Measurements from ENCODE around the gene CNTN5. TPM values are rescaled to one million over a fixed set of nuclear protein-coding genes. Genes with fewer than 3 reads are reported as not detected.

Gene CNTN5
- total RNA-seq, 1 experiment from 2014 or later, result not detected

GRCh38 chr11:99063331-99063730 lies 42.6 kb downstream of the CNTN5 start:
- Histone ChIP-seq H2BK15ac (ENCODE audit: low read depth, low read length) (no peak overlapping the region), H4K20me1 (ENCODE audit: control insufficient read depth, insufficient read depth, insufficient read length) (no peaks in the 10 kb centered on the region), H3K14ac (ENCODE audit: insufficient read depth, low read length) (no peak overlapping the region), H2AK5ac (ENCODE audit: insufficient read length, low read length) (no peak overlapping the region), H3K4ac (ENCODE audit: low read depth, low read length) (no peak overlapping the region), H3K18ac (ENCODE audit: insufficient read length, low read depth, low read length) (no peak overlapping the region), H4K91ac (ENCODE audit: insufficient read length, low read depth, low read length) (no peak overlapping the region), H2AFZ (ENCODE audit: low read length) (no peak overlapping the region), H3K79me2 (ENCODE audit: insufficient read depth, low read length) (no peaks in the 10 kb centered on the region), H2BK12ac (ENCODE audit: insufficient read length, low read depth, low read length) (no peak overlapping the region), H3K27ac (ENCODE audit: insufficient read length, low read depth, low read length) (no peak overlapping the region), H3K27me3 (ENCODE audit: insufficient read depth, low read length) (no peaks in the 10 kb centered on the region), H2BK20ac (ENCODE audit: low read depth, low read length, poor library complexity, severe bottlenecking) (no peak overlapping the region), H3K56ac (ENCODE audit: insufficient read length, low read depth, low read length) (no peak overlapping the region), H4K8ac (replicated peaks; ENCODE audit: insufficient read length, low read depth, low read length) (no peak overlapping the region), H3K9ac (ENCODE audit: extremely low read depth, insufficient read length, low read length) (no peak overlapping the region), H3K23me2 (ENCODE audit: insufficient read length, low read depth, low read length, poor library complexity, severe bottlenecking) (no peaks in the 10 kb centered on the region), H3K9me3 (ENCODE audit: control insufficient read depth, low read depth, low read length) (no peaks in the 10 kb centered on the region), H2BK5ac (ENCODE audit: insufficient read length, low read length) (no peak overlapping the region), H3K79me1 (ENCODE audit: insufficient read depth, low read depth, low read length, poor library complexity, severe bottlenecking) (no peaks in the 10 kb centered on the region), H2BK120ac (ENCODE audit: low read depth, low read length, poor library complexity, severe bottlenecking) (no peak overlapping the region), H3T11ph (ENCODE audit: low read length) (no peak overlapping the region), H3K4me2 (ENCODE audit: insufficient read depth, insufficient read length, low read length) (no peak overlapping the region), H4K5ac (ENCODE audit: insufficient read length, low read depth, low read length) (no peak overlapping the region), H3K23ac (ENCODE audit: insufficient read length, low read depth, low read length) (no peak overlapping the region), H3K4me1 (ENCODE audit: insufficient read depth, low read length) (no peaks in the 10 kb centered on the region)
- WGBS (ENCODE audit: extremely low coverage, insufficient read length, low lambda C conversion rate), result no CpG with 5 or more reads among the region's 1 CpG
- H3K27me3 Mint-ChIP-seq (ENCODE audit: low read depth), result no peaks in the 10 kb centered on the region
- H3K4me3 Mint-ChIP-seq, result no peak overlapping the region
- no peaks in the 10 kb centered on the region for H3K36me3 Mint-ChIP-seq (ENCODE audit: insufficient read depth in 1 of 3, low read depth in 3 of 3)
- TF ChIP-seq, protein P1, sequence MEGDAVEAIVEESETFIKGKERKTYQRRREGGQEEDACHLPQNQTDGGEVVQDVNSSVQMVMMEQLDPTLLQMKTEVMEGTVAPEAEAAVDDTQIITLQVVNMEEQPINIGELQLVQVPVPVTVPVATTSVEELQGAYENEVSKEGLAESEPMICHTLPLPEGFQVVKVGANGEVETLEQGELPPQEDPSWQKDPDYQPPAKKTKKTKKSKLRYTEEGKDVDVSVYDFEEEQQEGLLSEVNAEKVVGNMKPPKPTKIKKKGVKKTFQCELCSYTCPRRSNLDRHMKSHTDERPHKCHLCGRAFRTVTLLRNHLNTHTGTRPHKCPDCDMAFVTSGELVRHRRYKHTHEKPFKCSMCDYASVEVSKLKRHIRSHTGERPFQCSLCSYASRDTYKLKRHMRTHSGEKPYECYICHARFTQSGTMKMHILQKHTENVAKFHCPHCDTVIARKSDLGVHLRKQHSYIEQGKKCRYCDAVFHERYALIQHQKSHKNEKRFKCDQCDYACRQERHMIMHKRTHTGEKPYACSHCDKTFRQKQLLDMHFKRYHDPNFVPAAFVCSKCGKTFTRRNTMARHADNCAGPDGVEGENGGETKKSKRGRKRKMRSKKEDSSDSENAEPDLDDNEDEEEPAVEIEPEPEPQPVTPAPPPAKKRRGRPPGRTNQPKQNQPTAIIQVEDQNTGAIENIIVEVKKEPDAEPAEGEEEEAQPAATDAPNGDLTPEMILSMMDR (conservative IDR thresholded peaks at IDR 0.05), result no peak
- no peaks in the 10 kb centered on the region for H3K9me3 Mint-ChIP-seq
- no peak overlapping the region for H3K27ac Mint-ChIP-seq
- peaks cover 9 to 12% of the 10 kb centered on the region in 2 experiments for H3K4me1 Mint-ChIP-seq
- DNase-seq, result no peak
